Measurements from ENCODE around the gene CPA4. TPM values are rescaled to one million over a fixed set of nuclear protein-coding genes. Genes with fewer than 3 reads are reported as not detected.
A peak's percentile ranks its signal among the peaks of the same experiment; 100 is the strongest.

The CPA4 gene
- total and polyA plus RNA-seq, 2 experiments from 2014 or later = not detected

GRCh38 chr7:130356876-130357611 is 64.1 kb downstream of the CPA4 start (continued):
- TF ChIP-seq STAT1 (IDR thresholded peaks at IDR 0.05; ENCODE audit: unreplicated experiment) (no peak), REST (IDR thresholded peaks at IDR 0.05; ENCODE audit: unreplicated experiment) (no peak), JUNB (IDR thresholded peaks at IDR 0.05; ENCODE audit: unreplicated experiment) (no peak), ZNF331 (CRISPR knock-in tag; IDR thresholded peaks at IDR 0.05; ENCODE audit: low read depth) (no peak)
- TF ChIP-seq, protein P1, sequence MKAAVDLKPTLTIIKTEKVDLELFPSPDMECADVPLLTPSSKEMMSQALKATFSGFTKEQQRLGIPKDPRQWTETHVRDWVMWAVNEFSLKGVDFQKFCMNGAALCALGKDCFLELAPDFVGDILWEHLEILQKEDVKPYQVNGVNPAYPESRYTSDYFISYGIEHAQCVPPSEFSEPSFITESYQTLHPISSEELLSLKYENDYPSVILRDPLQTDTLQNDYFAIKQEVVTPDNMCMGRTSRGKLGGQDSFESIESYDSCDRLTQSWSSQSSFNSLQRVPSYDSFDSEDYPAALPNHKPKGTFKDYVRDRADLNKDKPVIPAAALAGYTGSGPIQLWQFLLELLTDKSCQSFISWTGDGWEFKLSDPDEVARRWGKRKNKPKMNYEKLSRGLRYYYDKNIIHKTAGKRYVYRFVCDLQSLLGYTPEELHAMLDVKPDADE (IDR thresholded peaks at IDR 0.05) = no peak

DNA sequence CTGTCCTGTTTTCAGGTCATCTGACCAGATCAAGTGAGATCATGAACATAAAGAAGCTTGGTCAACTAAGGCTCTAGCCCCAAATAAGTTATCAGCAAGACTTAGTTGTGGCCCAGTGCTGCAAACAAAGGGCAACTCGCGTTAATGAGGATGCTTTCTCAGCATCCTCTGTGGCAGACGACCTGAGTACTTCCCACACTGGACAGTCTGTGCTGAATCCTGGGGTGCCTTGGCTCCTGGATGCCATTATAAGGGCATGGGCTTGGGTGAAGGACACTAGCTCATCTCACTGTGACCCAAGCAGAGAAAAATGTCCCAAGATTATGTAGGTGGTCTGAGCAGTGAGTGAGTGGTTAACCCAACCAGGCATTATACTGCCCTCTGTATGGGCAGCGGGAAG is 65.5 kb downstream of the CPA4 start:
- peaks cover 19% of the 10 kb centered on the region for H3K9me3 Mint-ChIP-seq
- H3K36me3 Mint-ChIP-seq (ENCODE audit: low read depth) = peaks cover 13% of the 10 kb centered on the region; the same call in 2 of the 3 replicates
- H3K4me1 ChIP-seq (ENCODE audit: insufficient read depth) = peaks cover 6% of the 10 kb centered on the region
- H3K27ac Mint-ChIP-seq = no peak overlapping the region
- DNase-seq (ENCODE audit: low spot score) (no peak), ATAC-seq (no peak)
- H3K27ac ChIP-seq (ENCODE audit: low read depth) = no peak overlapping the region
- peaks cover 16% of the 10 kb centered on the region for H3K27me3 Mint-ChIP-seq (ENCODE audit: insufficient read depth, low read depth, poor library complexity)
- H3K4me2 ChIP-seq = no peak overlapping the region
- no peaks in the 10 kb centered on the region for H3K79me2 ChIP-seq (replicated peaks; ENCODE audit: insufficient read depth)
- no peaks in the 10 kb centered on the region for H4K20me1 ChIP-seq (replicated peaks; ENCODE audit: insufficient read depth)
- no peaks in the 10 kb centered on the region for H3K36me3 ChIP-seq (ENCODE audit: insufficient read depth)
- no peaks in the 10 kb centered on the region for H3F3A ChIP-seq (replicated peaks; ENCODE audit: low read depth)
- 0 out of 2 replicates have a peak, but pooled peaks cover 5% of the 10 kb centered on the region for H3K9me2 ChIP-seq (ENCODE audit: insufficient read depth)
- H3K4me3 ChIP-seq = no peak overlapping the region
- H3K27me3 ChIP-seq (ENCODE audit: insufficient read depth) = no peaks in the 10 kb centered on the region
- peaks cover 18% of the 10 kb centered on the region for H3K4me1 Mint-ChIP-seq
- no peak overlapping the region for H3K4me3 Mint-ChIP-seq
- H2AFZ ChIP-seq = 0 out of 2 replicates have a peak overlapping the region, but pooled peaks have one; percentile 32
- TF ChIP-seq EZH2phosphoT487 (IDR thresholded peaks at IDR 0.05; ENCODE audit: unreplicated experiment) (no peak), EZH2 (IDR thresholded peaks at IDR 0.05; ENCODE audit: low read depth, unreplicated experiment) (no peak), CTCF (conservative IDR thresholded peaks at IDR 0.05; ENCODE audit: low read depth in 2 of 2) (peak in 1 of 2 experiments; percentile 22; a peak in 1 of 4 replicates)
- TF ChIP-seq, protein P2, sequence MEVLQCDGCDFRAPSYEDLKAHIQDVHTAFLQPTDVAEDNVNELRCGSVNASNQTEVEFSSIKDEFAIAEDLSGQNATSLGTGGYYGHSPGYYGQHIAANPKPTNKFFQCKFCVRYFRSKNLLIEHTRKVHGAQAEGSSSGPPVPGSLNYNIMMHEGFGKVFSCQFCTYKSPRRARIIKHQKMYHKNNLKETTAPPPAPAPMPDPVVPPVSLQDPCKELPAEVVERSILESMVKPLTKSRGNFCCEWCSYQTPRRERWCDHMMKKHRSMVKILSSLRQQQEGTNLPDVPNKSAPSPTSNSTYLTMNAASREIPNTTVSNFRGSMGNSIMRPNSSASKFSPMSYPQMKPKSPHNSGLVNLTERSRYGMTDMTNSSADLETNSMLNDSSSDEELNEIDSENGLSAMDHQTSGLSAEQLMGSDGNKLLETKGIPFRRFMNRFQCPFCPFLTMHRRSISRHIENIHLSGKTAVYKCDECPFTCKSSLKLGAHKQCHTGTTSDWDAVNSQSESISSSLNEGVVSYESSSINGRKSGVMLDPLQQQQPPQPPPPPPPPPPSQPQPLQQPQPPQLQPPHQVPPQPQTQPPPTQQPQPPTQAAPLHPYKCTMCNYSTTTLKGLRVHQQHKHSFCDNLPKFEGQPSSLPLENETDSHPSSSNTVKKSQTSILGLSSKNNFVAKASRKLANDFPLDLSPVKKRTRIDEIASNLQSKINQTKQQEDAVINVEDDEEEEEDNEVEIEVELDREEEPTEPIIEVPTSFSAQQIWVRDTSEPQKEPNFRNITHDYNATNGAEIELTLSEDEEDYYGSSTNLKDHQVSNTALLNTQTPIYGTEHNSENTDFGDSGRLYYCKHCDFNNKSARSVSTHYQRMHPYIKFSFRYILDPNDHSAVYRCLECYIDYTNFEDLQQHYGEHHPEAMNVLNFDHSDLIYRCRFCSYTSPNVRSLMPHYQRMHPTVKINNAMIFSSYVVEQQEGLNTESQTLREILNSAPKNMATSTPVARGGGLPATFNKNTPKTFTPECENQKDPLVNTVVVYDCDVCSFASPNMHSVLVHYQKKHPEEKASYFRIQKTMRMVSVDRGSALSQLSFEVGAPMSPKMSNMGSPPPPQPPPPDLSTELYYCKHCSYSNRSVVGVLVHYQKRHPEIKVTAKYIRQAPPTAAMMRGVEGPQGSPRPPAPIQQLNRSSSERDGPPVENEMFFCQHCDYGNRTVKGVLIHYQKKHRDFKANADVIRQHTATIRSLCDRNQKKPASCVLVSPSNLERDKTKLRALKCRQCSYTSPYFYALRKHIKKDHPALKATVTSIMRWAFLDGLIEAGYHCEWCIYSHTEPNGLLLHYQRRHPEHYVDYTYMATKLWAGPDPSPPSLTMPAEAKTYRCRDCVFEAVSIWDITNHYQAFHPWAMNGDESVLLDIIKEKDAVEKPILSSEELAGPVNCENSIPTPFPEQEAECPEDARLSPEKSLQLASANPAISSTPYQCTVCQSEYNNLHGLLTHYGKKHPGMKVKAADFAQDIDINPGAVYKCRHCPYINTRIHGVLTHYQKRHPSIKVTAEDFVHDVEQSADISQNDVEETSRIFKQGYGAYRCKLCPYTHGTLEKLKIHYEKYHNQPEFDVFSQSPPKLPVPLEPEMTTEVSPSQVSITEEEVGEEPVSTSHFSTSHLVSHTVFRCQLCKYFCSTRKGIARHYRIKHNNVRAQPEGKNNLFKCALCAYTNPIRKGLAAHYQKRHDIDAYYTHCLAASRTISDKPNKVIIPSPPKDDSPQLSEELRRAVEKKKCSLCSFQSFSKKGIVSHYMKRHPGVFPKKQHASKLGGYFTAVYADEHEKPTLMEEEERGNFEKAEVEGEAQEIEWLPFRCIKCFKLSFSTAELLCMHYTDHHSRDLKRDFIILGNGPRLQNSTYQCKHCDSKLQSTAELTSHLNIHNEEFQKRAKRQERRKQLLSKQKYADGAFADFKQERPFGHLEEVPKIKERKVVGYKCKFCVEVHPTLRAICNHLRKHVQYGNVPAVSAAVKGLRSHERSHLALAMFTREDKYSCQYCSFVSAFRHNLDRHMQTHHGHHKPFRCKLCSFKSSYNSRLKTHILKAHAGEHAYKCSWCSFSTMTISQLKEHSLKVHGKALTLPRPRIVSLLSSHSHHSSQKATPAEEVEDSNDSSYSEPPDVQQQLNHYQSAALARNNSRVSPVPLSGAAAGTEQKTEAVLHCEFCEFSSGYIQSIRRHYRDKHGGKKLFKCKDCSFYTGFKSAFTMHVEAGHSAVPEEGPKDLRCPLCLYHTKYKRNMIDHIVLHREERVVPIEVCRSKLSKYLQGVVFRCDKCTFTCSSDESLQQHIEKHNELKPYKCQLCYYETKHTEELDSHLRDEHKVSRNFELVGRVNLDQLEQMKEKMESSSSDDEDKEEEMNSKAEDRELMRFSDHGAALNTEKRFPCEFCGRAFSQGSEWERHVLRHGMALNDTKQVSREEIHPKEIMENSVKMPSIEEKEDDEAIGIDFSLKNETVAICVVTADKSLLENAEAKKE (CRISPR knock-in tag; IDR thresholded peaks at IDR 0.05) = no peak

Measured in GM23338 (cell line).